Measurements from ENCODE around the gene DCUN1D1. TPM values are rescaled to one million over a fixed set of nuclear protein-coding genes. Genes with fewer than 3 reads are reported as not detected.

The DCUN1D1 gene
- total and polyA plus RNA-seq, 8 donors, result 2.8 to 25.0 (median 16.3) TPM

DNA sequence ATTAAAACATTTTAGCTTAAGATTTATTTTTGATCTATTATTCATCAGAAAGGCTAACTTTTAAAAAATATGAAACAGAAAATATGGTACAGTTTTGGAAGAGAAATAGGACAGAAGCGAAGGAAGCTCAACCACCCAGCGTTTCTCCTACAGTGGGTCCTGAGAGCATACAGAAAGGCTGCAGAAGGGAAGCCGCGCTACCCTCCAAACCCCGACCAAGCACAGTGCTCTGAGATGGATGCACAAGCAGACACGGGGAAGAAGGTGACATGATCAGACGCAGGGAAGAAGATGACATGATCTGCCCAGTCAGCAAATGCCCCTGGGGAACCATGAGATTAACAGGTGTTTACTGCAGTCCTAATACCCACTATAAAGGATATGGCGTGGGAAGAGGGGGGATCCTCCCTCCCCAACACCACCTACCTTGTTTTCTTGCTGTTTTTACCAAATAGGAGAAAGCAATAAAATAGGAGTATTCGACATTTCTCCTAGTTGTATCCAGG lies 14.4 kb downstream of the DCUN1D1 start:
- H3K36me3 ChIP-seq, result no peaks in the 10 kb centered on the region
- peaks cover 0 to 22% (median 12%) of the 10 kb centered on the region in 3 donors for H3K4me1 ChIP-seq
- H3K27me3 ChIP-seq, result no peaks in the 10 kb centered on the region
- H3K4me3 ChIP-seq, result no peak overlapping the region
- H3K27ac ChIP-seq, result no peak overlapping the region
- FAIRE-seq, result no peak
- no peak for ATAC-seq
- 90 to 91% methylated on average over 9 of the region's 9 CpGs for WGBS, 2 donors
- intact Hi-C loops (cut with DNase I), result no loop called here
- DNase-seq, result no peak
- TF ChIP-seq, protein P1, sequence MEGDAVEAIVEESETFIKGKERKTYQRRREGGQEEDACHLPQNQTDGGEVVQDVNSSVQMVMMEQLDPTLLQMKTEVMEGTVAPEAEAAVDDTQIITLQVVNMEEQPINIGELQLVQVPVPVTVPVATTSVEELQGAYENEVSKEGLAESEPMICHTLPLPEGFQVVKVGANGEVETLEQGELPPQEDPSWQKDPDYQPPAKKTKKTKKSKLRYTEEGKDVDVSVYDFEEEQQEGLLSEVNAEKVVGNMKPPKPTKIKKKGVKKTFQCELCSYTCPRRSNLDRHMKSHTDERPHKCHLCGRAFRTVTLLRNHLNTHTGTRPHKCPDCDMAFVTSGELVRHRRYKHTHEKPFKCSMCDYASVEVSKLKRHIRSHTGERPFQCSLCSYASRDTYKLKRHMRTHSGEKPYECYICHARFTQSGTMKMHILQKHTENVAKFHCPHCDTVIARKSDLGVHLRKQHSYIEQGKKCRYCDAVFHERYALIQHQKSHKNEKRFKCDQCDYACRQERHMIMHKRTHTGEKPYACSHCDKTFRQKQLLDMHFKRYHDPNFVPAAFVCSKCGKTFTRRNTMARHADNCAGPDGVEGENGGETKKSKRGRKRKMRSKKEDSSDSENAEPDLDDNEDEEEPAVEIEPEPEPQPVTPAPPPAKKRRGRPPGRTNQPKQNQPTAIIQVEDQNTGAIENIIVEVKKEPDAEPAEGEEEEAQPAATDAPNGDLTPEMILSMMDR (IDR thresholded peaks at IDR 0.05), result no peak
- no peaks in the 10 kb centered on the region for H3K9me3 ChIP-seq

- 70 to 74% methylated on average over 1 of the region's 1 CpG for WGBS, 2 donors
- Histone ChIP-seq H3K9me3 (no peaks in the 10 kb centered on the region), H3K27ac (no peak overlapping the region), H3K4me3 (no peak overlapping the region), H3K27me3 (no peaks in the 10 kb centered on the region), H3K36me3 (no peaks in the 10 kb centered on the region), H3K4me1 (peaks cover 0 to 15% (median 12%) of the 10 kb centered on the region in 3 donors)
- ATAC-seq (no peak), FAIRE-seq (no peak), DNase-seq (no peak)
- TF ChIP-seq, protein P1 (IDR thresholded peaks at IDR 0.05), result no peak
- intact Hi-C loops (cut with DNase I), result no loop called here
These were observed 16.2 kb downstream of the DCUN1D1 start for GRCh38 chr3:182964179-182964578.

DNA sequence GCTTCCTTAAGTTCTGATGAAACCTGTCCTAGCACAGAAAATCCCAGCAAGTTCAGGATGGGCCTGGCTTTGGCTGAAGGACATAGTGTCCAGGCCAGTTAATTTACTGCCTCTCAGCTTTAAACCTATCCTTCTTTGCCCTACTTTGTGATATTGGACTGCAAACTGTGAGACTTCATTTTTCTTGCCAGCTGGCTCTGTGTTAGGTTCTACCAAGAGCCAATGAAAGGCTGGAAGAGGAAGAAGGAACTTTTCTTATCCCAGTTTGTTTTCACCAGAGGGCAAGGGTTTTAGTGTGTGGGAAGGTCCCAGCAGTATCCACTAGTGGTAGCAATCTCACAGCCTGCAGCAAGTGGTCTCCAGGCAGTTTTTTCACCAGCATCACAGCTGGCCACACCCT lies 18.2 kb downstream of the DCUN1D1 start:
- H3K9me3 ChIP-seq, result no peaks in the 10 kb centered on the region
- peak; percentile 67 to 89 (median 77) for ATAC-seq
- TF ChIP-seq, protein P1 (IDR thresholded peaks at IDR 0.05), result no peak
- FAIRE-seq, result no peak
- no peak overlapping the region for H3K4me3 ChIP-seq
- H3K36me3 ChIP-seq, result peaks cover 0 to 5% (median 4%) of the 10 kb centered on the region in 3 donors
- intact Hi-C loops (cut with DNase I), result no loop called here
- no peaks in the 10 kb centered on the region for H3K27me3 ChIP-seq
- H3K27ac ChIP-seq, result peak overlapping the region in 3 of 4 donors; percentile 4 to 42 (median 25)
- peak in 1 of 6 donors; percentile 15 for DNase-seq
- peaks cover 0 to 12% (median 7%) of the 10 kb centered on the region in 3 donors for H3K4me1 ChIP-seq

DNA sequence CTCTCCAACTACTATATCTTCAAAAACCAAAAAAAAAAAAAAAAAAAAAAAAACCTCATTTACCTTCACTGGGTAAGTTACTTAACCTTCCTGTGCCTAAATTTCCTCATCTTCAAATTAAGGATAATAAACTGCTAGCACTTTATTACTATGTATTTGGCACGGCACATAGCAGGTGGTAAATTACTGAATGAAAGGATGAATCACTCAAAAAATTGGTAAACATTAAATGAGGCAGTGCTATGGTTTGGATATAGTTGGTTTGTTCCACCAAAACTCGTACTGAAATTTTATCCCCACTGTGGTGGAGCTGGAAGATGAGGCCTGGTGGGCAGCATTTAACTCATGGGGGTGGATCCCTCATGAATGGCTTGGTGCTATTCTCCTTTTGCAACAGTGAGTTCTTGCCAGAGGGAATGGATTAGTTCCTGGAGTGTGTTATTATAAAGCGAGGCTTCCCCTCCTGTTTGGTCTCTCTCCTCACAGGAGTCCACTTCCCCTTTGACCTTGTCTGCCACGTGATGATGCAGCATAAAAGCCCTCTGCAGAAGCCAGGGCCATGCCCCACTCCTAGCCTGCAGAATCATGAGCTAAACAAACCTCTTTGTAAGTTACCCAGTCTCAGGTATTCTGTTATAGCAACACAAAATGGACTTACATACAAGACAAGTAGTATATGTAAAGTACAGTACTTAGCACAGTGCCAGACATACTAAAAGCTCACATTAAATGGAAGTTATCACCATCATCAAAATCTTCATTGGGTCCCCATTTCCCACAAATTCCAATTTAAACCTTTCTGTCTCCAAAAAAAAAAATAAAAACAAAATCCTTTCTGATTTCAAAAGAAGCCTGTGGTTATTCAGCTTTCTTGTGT lies 20.6 kb downstream of the DCUN1D1 start:
- no peak overlapping the region for H3K4me3 ChIP-seq
- WGBS, 2 donors, result 66% methylated on average over 4 of the region's 4 CpGs
- DNase-seq (no peak), FAIRE-seq (no peak), ATAC-seq (peak in 3 of 4 donors; percentile 36 to 49 (median 45))
- intact Hi-C loops (cut with DNase I), result no loop called here
- H3K27ac ChIP-seq, result no peak overlapping the region
- TF ChIP-seq, protein P1 (IDR thresholded peaks at IDR 0.05), result no peak
- peaks cover 0 to 12% (median 7%) of the 10 kb centered on the region in 3 donors for H3K4me1 ChIP-seq
- H3K9me3 ChIP-seq, result no peaks in the 10 kb centered on the region
- H3K27me3 ChIP-seq, result no peaks in the 10 kb centered on the region
- peaks cover 0 to 9% (median 7%) of the 10 kb centered on the region in 3 donors for H3K36me3 ChIP-seq
